Ascending aorta (tissue), 2 donors: ENCODE measurements around the gene C8G. TPM values are rescaled to one million over a fixed set of nuclear protein-coding genes. Genes with fewer than 3 reads are reported as not detected.

Experiments
- DNase-seq, 2 donors: peaks; one replicate each; pipeline ENCODE4 v3.0.0-alpha.2; 2019; ENCODE audit warnings: low spot score in 2 of 2
- H3K27ac ChIP-seq, 2 donors: fragments of 200-600 bp; sonication (generic); one replicate each; pipeline ENCODE4 v1.5.1; 2016 to 2017; ENCODE audit warnings: mild to moderate bottlenecking in 1 of 2
- H3K27me3 ChIP-seq: fragments of 200-600 bp; sonication (generic); one replicate; pipeline ENCODE4 v1.5.1; 2017
- H3K36me3 ChIP-seq, 2 donors: fragments of 200-600 bp; sonication (generic); one replicate each; pipeline ENCODE4 v1.5.1; 2016
- H3K4me1 ChIP-seq, 2 donors: fragments of 200-600 bp; sonication (generic); one replicate each; pipeline ENCODE4 v1.5.1; 2016 to 2017; ENCODE audit warnings: mild to moderate bottlenecking in 1 of 2
- H3K4me3 ChIP-seq, 2 donors: fragments of 200-600 bp; sonication (generic); one replicate each; pipeline ENCODE4 v1.5.1; 2016 to 2017; ENCODE audit warnings: mild to moderate bottlenecking in 1 of 2
- H3K9me3 ChIP-seq, 2 donors: fragments of 200-600 bp; sonication (generic); one replicate each; pipeline ENCODE4 v1.5.1; 2016
- intact Hi-C: fragments of 100-400 bp; cut with DNase I; formaldehyde crosslinking; loops from one replicate; pipeline ENCODE4 v1.15.1; 2023
- total RNA-seq: library from RNA; depleted of rRNA; stranded (reverse); fragments of >200 nt; gene quantifications from one replicate; pipeline ENCODE4 v1.1.0, GENCODE V29; 2016
- TF ChIP-seq, protein P1 (sequence below), 3 experiments: fragments of 200-600 bp in 2 of 3; fragments of 450-650 bp in 1 of 3; sonication (generic) in 2 of 3; IDR thresholded peaks; one replicate each; pipeline ENCODE4 v1.5.1; 2016 to 2019; ENCODE audit warnings: antibody characterized with exemption in 3 of 3, mild to moderate bottlenecking in 1 of 3, moderate library complexity in 1 of 3

C8G gene
- total RNA-seq, 1 donor from 2014 or later = 8.6 TPM

DNA sequence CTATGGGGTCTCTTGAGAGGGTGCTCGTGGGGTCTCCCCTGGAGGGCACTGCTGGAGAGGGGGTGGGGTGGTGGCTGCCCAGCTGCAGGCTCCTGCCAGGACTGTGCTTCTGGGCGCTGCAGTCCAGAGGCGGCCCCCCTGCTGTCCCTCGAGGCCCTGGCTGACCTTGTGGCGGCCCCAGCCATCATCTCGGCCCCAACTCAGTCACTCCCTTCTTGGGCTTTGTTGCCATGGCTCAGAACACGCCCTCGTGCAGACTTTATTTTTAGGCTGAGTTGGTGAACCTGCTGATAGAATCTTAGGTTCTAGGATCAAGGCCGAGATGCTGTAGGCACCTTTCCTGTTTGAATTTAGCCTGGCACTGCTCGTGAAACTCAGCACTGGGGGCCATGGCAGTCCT, 23.3 kb upstream of the C8G start:
- TF ChIP-seq, protein P1, sequence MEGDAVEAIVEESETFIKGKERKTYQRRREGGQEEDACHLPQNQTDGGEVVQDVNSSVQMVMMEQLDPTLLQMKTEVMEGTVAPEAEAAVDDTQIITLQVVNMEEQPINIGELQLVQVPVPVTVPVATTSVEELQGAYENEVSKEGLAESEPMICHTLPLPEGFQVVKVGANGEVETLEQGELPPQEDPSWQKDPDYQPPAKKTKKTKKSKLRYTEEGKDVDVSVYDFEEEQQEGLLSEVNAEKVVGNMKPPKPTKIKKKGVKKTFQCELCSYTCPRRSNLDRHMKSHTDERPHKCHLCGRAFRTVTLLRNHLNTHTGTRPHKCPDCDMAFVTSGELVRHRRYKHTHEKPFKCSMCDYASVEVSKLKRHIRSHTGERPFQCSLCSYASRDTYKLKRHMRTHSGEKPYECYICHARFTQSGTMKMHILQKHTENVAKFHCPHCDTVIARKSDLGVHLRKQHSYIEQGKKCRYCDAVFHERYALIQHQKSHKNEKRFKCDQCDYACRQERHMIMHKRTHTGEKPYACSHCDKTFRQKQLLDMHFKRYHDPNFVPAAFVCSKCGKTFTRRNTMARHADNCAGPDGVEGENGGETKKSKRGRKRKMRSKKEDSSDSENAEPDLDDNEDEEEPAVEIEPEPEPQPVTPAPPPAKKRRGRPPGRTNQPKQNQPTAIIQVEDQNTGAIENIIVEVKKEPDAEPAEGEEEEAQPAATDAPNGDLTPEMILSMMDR (IDR thresholded peaks at IDR 0.05) = no peak
- H3K27ac ChIP-seq = peak overlapping the region; percentile 58 to 63
- intact Hi-C loops = no loop called here

DNA sequence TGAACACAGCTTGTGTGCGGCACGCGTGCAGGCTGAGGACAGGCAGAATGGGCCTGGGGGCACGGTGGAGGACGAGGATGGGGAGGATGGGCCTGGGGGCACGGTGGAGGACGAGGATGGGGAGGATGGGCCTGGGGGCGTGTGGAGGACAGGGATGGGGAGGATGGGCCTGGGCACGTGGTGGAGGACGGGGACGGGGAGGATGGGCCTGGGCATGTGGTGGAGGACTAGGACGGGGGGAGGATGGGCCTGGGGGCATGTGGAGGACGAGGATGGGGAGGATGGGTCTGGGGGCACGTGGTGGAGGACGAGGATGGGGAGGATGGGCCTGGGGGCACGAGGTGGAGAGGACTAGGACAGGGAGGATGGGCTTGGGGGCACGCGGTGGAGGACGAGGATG, 22.5 kb upstream of the C8G start:
- no peak overlapping the region for H3K4me3 ChIP-seq
- peaks cover 36 to 37% of the 10 kb centered on the region in 2 donors for H3K36me3 ChIP-seq
- H3K27ac ChIP-seq = peak overlapping the region; percentile 58 to 63
- TF ChIP-seq, protein P1 (IDR thresholded peaks at IDR 0.05) = no peak
- intact Hi-C loops = no loop called here
- peaks cover 4 to 5% of the 10 kb centered on the region in 2 donors for H3K4me1 ChIP-seq
- DNase-seq = no peak
- H3K9me3 ChIP-seq = no peaks in the 10 kb centered on the region
- no peaks in the 10 kb centered on the region for H3K27me3 ChIP-seq

More for the DNA sequence above, 23.3 kb upstream of the C8G start:
- no peaks in the 10 kb centered on the region for H3K9me3 ChIP-seq
- H3K4me1 ChIP-seq = peaks cover 4 to 5% of the 10 kb centered on the region in 2 donors
- DNase-seq = no peak
- H3K27me3 ChIP-seq = no peaks in the 10 kb centered on the region
- peaks cover 40 to 45% of the 10 kb centered on the region in 2 donors for H3K36me3 ChIP-seq
- H3K4me3 ChIP-seq = no peak overlapping the region

DNA sequence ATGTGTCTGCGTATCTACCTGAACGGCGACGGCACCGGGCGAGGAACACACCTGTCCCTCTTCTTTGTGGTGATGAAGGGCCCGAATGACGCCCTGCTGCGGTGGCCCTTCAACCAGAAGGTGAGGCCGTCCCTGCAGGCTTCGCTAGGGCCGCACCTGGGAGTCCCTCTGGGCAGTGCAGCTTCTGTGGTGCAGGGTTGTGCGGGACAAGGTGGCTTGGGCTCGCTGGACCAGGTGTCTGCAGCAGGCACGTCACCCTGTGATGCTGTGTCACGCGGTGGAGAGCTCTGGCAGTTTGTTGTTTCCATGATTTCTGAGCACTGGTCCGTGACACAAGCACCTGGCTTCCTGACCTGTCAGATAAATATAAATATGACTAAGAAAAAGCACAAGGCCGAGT, 21.2 kb upstream of the C8G start:
- no peak for DNase-seq
- Histone ChIP-seq H3K4me1 (peaks cover 4 to 7% of the 10 kb centered on the region in 2 donors), H3K9me3 (no peaks in the 10 kb centered on the region), H3K27ac (no peak overlapping the region), H3K4me3 (no peak overlapping the region), H3K27me3 (no peaks in the 10 kb centered on the region), H3K36me3 (peaks cover 31 to 34% of the 10 kb centered on the region in 2 donors)
- intact Hi-C loops = no loop called here
- TF ChIP-seq, protein P1 (IDR thresholded peaks at IDR 0.05) = no peak

DNA sequence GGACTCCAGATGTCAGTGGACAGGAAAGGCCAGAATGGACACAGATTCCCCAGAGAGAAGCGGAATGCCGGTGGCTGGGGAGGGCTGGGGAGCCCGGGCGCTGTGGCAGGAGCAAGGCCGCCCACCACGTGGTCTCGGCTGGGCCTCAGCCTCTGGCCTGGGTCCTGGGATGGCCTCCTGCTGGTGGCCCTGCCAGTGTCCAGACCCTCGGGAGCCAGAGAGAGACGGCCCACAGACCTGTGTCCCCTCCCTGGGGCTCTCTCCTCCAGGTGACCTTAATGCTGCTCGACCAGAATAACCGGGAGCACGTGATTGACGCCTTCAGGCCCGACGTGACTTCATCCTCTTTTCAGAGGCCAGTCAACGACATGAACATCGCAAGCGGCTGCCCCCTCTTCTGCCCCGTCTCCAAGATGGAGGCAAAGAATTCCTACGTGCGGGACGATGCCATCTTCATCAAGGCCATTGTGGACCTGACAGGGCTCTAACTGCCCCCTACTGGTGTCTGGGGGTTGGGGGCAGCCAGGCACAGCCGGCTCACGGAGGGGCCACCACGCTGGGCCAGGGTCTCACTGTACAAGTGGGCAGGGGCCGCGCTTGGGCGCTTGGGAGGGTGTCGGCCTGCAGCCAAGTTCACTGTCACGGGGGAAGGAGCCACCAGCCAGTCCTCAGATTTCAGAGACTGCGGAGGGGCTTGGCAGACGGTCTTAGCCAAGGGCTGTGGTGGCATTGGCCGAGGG, 19.5 kb upstream of the C8G start:
- intact Hi-C loops = no loop called here
- DNase-seq = no peak
- H3K36me3 ChIP-seq = peaks cover 23 to 24% of the 10 kb centered on the region in 2 donors
- H3K4me1 ChIP-seq = peaks cover 4 to 7% of the 10 kb centered on the region in 2 donors
- TF ChIP-seq, protein P1 (IDR thresholded peaks at IDR 0.05) = no peak
- no peaks in the 10 kb centered on the region for H3K27me3 ChIP-seq
- no peaks in the 10 kb centered on the region for H3K9me3 ChIP-seq
- peak overlapping the region in 1 of 2 donors; percentile 3 for H3K27ac ChIP-seq
- no peak overlapping the region for H3K4me3 ChIP-seq

DNA sequence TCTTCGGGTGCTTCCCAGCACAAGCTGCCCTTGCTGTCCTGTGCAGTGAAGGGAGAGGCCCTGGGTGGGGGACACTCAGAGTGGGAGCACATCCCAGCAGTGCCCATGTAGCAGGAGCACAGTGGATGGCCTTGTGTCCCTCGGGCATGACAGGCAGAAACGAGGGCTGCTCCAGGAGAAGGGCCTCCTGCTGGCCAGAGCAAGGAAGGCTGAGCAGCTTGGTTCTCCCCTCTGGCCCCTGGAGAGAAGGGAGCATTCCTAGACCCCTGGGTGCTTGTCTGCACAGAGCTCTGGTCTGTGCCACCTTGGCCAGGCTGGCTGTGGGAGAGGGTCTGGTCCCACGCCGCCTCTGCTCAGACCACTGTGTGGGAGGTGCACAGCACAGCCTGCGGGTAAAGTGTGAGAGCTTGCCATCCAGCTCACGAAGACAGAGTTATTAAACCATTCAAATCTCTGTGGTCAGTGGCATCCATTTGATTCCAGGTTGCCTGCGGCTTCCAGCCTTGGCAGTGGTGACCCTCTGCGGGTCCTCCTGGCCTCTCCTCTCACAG, 18.8 kb upstream of the C8G start:
- Histone ChIP-seq H3K36me3 (peaks cover 18 to 21% of the 10 kb centered on the region in 2 donors), H3K27ac (no peak overlapping the region), H3K4me3 (no peak overlapping the region), H3K4me1 (peaks cover 4 to 7% of the 10 kb centered on the region in 2 donors), H3K9me3 (no peaks in the 10 kb centered on the region), H3K27me3 (no peaks in the 10 kb centered on the region)
- intact Hi-C loops = no loop called here
- DNase-seq = no peak
- TF ChIP-seq, protein P1 (IDR thresholded peaks at IDR 0.05) = no peak
